ENCODE results near the gene ARAP3. TPM values are rescaled to one million over a fixed set of nuclear protein-coding genes. Genes with fewer than 3 reads are reported as not detected.
A peak's percentile ranks its signal among the peaks of the same experiment; 100 is the strongest.

ARAP3 gene
- total RNA-seq, 1 donor from 2014 or later: 42.4 TPM

GRCh38 chr5:141638771-141639170, 43.3 kb downstream of the ARAP3 start:
- peaks cover 4% of the 10 kb centered on the region for H3K36me3 ChIP-seq
- intact Hi-C loops (cut with DNase I): no loop called here
- H3K4me1 ChIP-seq: peaks cover 20% of the 10 kb centered on the region
- TF ChIP-seq CTCF (IDR thresholded peaks at IDR 0.05): no peak
- H3K27me3 ChIP-seq: no peaks in the 10 kb centered on the region
- DNase-seq (no peak), ATAC-seq (no peak)
- H3K27ac ChIP-seq: no peak overlapping the region
- no peak overlapping the region for H3K4me3 ChIP-seq
- H3K9me3 ChIP-seq: no peaks in the 10 kb centered on the region

- TF ChIP-seq CTCF (IDR thresholded peaks at IDR 0.05): peak; percentile 39
- DNase-seq (peak; percentile 85), ATAC-seq (peak; percentile 53)
- intact Hi-C loops (cut with DNase I): no loop called here
- H3K27me3 ChIP-seq: no peaks in the 10 kb centered on the region
- H3K4me3 ChIP-seq: peak overlapping the region; percentile 70
- peaks cover 4% of the 10 kb centered on the region for H3K36me3 ChIP-seq
- no peak overlapping the region for H3K27ac ChIP-seq
- H3K9me3 ChIP-seq: no peaks in the 10 kb centered on the region
- H3K4me1 ChIP-seq: peaks cover 20% of the 10 kb centered on the region
These were observed 44.1 kb downstream of the ARAP3 start for GRCh38 chr5:141637767-141638419.

GRCh38 chr5:141637123-141637766, 44.8 kb downstream of the ARAP3 start:
- Histone ChIP-seq H3K27me3 (no peaks in the 10 kb centered on the region), H3K9me3 (no peaks in the 10 kb centered on the region), H3K4me3 (peak overlapping the region; percentile 70), H3K27ac (peak overlapping the region; percentile 66), H3K36me3 (peaks cover 4% of the 10 kb centered on the region), H3K4me1 (peaks cover 20% of the 10 kb centered on the region)
- ATAC-seq (peak; percentile 32), DNase-seq (peak; percentile 75)
- intact Hi-C loops (cut with DNase I): no loop called here
- TF ChIP-seq CTCF (IDR thresholded peaks at IDR 0.05): no peak

- Histone ChIP-seq H3K27me3 (no peaks in the 10 kb centered on the region), H3K9me3 (no peaks in the 10 kb centered on the region), H3K4me3 (peak within 1 kb of the TSS; percentile 70), H3K36me3 (peaks cover 4% of the 10 kb centered on the region), H3K4me1 (peaks cover 20% of the 10 kb centered on the region), H3K27ac (peak within 1 kb of the TSS; percentile 66)
- TF ChIP-seq CTCF (IDR thresholded peaks at IDR 0.05): no peak
- ATAC-seq (peak; percentile 97), DNase-seq (peak; percentile 97)
- intact Hi-C loops (cut with DNase I): no loop called here
These were observed 45.5 kb downstream of the ARAP3 start, which contains the start of the genes HDAC3 and RELL2 for GRCh38 chr5:141636413-141637122. Gene HDAC3 (minus strand): TSS chr5:141636849. CDS start chr5:141636790, 59 bp downstream. Gene RELL2 (plus strand): TSS chr5:141636997. CDS start chr5:141638226, 1,229 bp downstream.

- no peak for TF ChIP-seq CTCF (IDR thresholded peaks at IDR 0.05)
- ATAC-seq: no peak
- Histone ChIP-seq H3K27ac (peak overlapping the region; percentile 66), H3K9me3 (no peaks in the 10 kb centered on the region), H3K27me3 (no peaks in the 10 kb centered on the region), H3K36me3 (no peaks in the 10 kb centered on the region), H3K4me3 (peak overlapping the region; percentile 70), H3K4me1 (peaks cover 20% of the 10 kb centered on the region)
- DNase-seq: no peak
- intact Hi-C loops (cut with DNase I): no loop called here
These were observed 46.0 kb downstream of the ARAP3 start for GRCh38 chr5:141636106-141636412.
